ENCODE results near the gene GPRC5C.

The GPRC5C gene

DNA sequence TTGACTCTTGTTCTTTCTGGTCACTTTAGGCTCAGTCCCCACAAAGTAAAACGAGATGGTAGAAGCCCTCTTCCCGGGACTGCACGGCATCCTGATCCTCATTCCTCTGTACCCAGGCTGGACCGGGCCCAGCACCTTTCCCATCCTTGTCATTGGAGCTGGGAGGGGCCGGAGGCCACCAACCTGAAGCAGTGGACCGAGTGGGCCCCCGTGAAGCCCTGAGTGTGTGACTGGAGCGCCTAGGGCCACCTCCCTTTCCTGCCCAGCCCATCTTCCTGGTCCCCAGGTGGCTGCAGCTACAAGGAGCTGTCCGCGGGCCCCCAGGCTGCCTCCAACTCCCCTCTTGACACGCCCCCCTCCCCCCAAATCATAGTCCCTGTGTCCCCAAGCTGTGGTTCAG lies 17.4 kb downstream of the GPRC5C start (continued):
- TF ChIP-seq, protein P1, sequence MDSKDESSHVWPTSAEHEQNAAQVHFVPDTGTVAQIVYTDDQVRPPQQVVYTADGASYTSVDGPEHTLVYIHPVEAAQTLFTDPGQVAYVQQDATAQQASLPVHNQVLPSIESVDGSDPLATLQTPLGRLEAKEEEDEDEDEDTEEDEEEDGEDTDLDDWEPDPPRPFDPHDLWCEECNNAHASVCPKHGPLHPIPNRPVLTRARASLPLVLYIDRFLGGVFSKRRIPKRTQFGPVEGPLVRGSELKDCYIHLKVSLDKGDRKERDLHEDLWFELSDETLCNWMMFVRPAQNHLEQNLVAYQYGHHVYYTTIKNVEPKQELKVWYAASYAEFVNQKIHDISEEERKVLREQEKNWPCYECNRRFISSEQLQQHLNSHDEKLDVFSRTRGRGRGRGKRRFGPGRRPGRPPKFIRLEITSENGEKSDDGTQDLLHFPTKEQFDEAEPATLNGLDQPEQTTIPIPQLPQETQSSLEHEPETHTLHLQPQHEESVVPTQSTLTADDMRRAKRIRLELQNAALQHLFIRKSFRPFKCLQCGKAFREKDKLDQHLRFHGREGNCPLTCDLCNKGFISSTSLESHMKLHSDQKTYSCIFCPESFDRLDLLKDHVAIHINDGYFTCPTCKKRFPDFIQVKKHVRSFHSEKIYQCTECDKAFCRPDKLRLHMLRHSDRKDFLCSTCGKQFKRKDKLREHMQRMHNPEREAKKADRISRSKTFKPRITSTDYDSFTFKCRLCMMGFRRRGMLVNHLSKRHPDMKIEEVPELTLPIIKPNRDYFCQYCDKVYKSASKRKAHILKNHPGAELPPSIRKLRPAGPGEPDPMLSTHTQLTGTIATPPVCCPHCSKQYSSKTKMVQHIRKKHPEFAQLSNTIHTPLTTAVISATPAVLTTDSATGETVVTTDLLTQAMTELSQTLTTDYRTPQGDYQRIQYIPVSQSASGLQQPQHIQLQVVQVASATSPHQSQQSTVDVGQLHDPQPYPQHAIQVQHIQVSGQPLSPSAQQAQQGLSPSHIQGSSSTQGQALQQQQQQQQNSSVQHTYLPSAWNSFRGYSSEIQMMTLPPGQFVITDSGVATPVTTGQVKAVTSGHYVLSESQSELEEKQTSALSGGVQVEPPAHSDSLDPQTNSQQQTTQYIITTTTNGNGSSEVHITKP (tag by site-specific recombination; IDR thresholded peaks at IDR 0.05): no peak

DNA sequence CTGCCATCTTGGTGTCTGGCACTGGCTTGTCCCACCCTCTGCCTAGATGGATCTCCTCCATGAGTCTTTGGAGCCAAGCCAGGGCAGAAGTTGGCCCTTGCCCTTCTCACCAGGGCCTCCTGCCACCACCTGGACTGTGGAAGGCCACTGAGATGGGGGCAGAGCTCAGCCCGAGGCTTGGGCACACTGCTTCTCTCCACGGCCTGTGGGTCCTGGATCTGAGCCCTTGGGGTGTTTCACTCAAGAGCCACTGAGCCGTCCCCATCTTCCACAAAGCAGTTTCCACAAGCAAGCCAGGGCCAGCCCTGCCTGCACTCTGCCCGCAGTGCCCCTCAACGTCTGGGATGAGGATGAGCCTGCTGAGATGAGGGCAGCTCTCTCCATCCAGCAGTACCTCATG lies 17.9 kb downstream of the GPRC5C start:
- no peaks in the 10 kb centered on the region for H3K9me3 ChIP-seq (ENCODE audit: control insufficient read depth, insufficient read depth, low read depth, low read length)
- no peak for TF ChIP-seq GLI4 (tag by site-specific recombination; IDR thresholded peaks at IDR 0.05)
- TF ChIP-seq ZNF585B (tag by site-specific recombination; IDR thresholded peaks at IDR 0.05): no peak
- TF ChIP-seq, protein P2, sequence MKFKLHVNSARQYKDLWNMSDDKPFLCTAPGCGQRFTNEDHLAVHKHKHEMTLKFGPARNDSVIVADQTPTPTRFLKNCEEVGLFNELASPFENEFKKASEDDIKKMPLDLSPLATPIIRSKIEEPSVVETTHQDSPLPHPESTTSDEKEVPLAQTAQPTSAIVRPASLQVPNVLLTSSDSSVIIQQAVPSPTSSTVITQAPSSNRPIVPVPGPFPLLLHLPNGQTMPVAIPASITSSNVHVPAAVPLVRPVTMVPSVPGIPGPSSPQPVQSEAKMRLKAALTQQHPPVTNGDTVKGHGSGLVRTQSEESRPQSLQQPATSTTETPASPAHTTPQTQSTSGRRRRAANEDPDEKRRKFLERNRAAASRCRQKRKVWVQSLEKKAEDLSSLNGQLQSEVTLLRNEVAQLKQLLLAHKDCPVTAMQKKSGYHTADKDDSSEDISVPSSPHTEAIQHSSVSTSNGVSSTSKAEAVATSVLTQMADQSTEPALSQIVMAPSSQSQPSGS (tag by site-specific recombination; IDR thresholded peaks at IDR 0.05; ENCODE audit: low read depth): no peak
- TF ChIP-seq ZNF624 (tag by site-specific recombination; IDR thresholded peaks at IDR 0.05): no peak
- TF ChIP-seq, protein P3, sequence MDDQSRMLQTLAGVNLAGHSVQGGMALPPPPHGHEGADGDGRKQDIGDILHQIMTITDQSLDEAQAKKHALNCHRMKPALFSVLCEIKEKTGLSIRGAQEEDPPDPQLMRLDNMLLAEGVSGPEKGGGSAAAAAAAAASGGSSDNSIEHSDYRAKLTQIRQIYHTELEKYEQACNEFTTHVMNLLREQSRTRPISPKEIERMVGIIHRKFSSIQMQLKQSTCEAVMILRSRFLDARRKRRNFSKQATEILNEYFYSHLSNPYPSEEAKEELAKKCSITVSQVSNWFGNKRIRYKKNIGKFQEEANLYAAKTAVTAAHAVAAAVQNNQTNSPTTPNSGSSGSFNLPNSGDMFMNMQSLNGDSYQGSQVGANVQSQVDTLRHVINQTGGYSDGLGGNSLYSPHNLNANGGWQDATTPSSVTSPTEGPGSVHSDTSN (CRISPR knock-in tag; IDR thresholded peaks at IDR 0.05): no peak
- no peak for TF ChIP-seq ZNF768 (tag by site-specific recombination; IDR thresholded peaks at IDR 0.05)
- TF ChIP-seq ZNF184 (tag by site-specific recombination; IDR thresholded peaks at IDR 0.05): no peak
- no peak for TF ChIP-seq PRDM1 (tag by site-specific recombination; IDR thresholded peaks at IDR 0.05)
- no peak for TF ChIP-seq KLF8 (tag by site-specific recombination; IDR thresholded peaks at IDR 0.05)
- no peak for TF ChIP-seq ZNF707 (tag by site-specific recombination; IDR thresholded peaks at IDR 0.05)
- no peak for TF ChIP-seq ZNF426 (tag by site-specific recombination; IDR thresholded peaks at IDR 0.05)
- TF ChIP-seq, protein P4, sequence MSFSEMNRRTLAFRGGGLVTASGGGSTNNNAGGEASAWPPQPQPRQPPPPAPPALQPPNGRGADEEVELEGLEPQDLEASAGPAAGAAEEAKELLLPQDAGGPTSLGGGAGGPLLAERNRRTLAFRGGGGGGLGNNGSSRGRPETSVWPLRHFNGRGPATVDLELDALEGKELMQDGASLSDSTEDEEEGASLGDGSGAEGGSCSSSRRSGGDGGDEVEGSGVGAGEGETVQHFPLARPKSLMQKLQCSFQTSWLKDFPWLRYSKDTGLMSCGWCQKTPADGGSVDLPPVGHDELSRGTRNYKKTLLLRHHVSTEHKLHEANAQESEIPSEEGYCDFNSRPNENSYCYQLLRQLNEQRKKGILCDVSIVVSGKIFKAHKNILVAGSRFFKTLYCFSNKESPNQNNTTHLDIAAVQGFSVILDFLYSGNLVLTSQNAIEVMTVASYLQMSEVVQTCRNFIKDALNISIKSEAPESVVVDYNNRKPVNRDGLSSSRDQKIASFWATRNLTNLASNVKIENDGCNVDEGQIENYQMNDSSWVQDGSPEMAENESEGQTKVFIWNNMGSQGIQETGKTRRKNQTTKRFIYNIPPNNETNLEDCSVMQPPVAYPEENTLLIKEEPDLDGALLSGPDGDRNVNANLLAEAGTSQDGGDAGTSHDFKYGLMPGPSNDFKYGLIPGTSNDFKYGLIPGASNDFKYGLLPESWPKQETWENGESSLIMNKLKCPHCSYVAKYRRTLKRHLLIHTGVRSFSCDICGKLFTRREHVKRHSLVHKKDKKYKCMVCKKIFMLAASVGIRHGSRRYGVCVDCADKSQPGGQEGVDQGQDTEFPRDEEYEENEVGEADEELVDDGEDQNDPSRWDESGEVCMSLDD (tag by site-specific recombination; IDR thresholded peaks at IDR 0.05): no peak
- no peak for TF ChIP-seq ZFP69B (tag by site-specific recombination; IDR thresholded peaks at IDR 0.05)
- TF ChIP-seq ZNF140 (tag by site-specific recombination; IDR thresholded peaks at IDR 0.05): no peak
- no peak for TF ChIP-seq ZNF629 (tag by site-specific recombination; IDR thresholded peaks at IDR 0.05)
- no peak for TF ChIP-seq ZFP3 (tag by site-specific recombination; IDR thresholded peaks at IDR 0.05; ENCODE audit: low read depth)
- TF ChIP-seq, protein P5, sequence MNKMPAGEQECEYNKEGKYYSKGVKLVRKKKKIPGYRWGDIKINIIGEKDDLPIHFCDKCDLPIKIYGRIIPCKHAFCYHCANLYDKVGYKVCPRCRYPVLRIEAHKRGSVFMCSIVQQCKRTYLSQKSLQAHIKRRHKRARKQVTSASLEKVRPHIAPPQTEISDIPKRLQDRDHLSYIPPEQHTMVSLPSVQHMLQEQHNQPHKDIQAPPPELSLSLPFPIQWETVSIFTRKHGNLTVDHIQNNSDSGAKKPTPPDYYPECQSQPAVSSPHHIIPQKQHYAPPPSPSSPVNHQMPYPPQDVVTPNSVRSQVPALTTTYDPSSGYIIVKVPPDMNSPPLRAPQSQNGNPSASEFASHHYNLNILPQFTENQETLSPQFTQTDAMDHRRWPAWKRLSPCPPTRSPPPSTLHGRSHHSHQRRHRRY (tag by site-specific recombination; IDR thresholded peaks at IDR 0.05): no peak
- TF ChIP-seq ZNF664 (tag by site-specific recombination; IDR thresholded peaks at IDR 0.05): no peak
- peaks cover 0 to 13% of the 10 kb centered on the region in 2 experiments; a peak in 2 of 3 replicates for H3K36me3 ChIP-seq (ENCODE audit: control insufficient read depth in 2 of 2, insufficient read depth in 1 of 2, low read length in 2 of 2)
- H3K4me1 ChIP-seq (ENCODE audit: control insufficient read depth, insufficient read depth, low read length): peaks cover 8% of the 10 kb centered on the region
- ChIA-PET POLR2A (no interaction called here), CTCF (interaction anchor here (3.0 to 10.8 kb wide), 2 partner anchors 14 to 70 kb away, joined by 10 to 151 read pairs; no protein-coding TSS in a partner anchor)
- H3K4me3 ChIP-seq (ENCODE audit: low read depth, low read length): no peak overlapping the region
- H3K27ac ChIP-seq (ENCODE audit: extremely low read depth, low read depth, low read length): no peak overlapping the region
